Chondrocyte (in vitro differentiated cells): ENCODE data around the gene SHISA9. TPM values are rescaled to one million over a fixed set of nuclear protein-coding genes. Genes with fewer than 3 reads are reported as not detected.

Experiments used
- DNase-seq: peaks from one replicate; pipeline ENCODE4 v3.0.0; 2021; ENCODE audit warnings: mixed read lengths, low spot score
- H3K27ac Mint-ChIP-seq: one replicate; pipeline ENCODE4 v1.8.0; 2021; ENCODE audit warnings: mild to moderate bottlenecking, moderate library complexity, mixed read lengths; ENCODE audit not compliant: unreplicated experiment
- H3K27me3 Mint-ChIP-seq: 2 replicates; pipeline ENCODE4 v1.8.0; 2021; ENCODE audit warnings: low read depth, mixed read lengths
- H3K36me3 Mint-ChIP-seq: 2 replicates; pipeline ENCODE4 v1.8.0; 2021; ENCODE audit warnings: low read depth, mixed read lengths
- H3K4me1 Mint-ChIP-seq: 2 replicates; pipeline ENCODE4 v1.8.0; 2021; ENCODE audit warnings: low read depth, mild to moderate bottlenecking, mixed read lengths
- H3K4me3 Mint-ChIP-seq: one replicate; pipeline ENCODE4 v1.8.0; 2021; ENCODE audit warnings: mild to moderate bottlenecking, moderate library complexity, mixed read lengths; ENCODE audit not compliant: unreplicated experiment
- H3K9me3 Mint-ChIP-seq: 2 replicates; pipeline ENCODE4 v1.8.0; 2021; ENCODE audit warnings: low read depth, mixed read lengths
- CTCF ChIP-seq: fragments of 200-600 bp; sonication (generic); IDR thresholded peaks from 2 replicates; pipeline ENCODE4 v1.5.0; 2021; ENCODE audit warnings: antibody characterized with exemption, mild to moderate bottlenecking, moderate library complexity
- total RNA-seq: library from RNA; stranded (reverse); gene quantifications from 3 replicates; pipeline ENCODE4 v1.2.1, GENCODE V29; 2021

SHISA9 gene
- total RNA-seq, 1 donor from 2014 or later = 1.6 TPM

- Mint-ChIP-seq H3K36me3 (no peaks in the 10 kb centered on the region), H3K9me3 (peaks cover 26% of the 10 kb centered on the region), H3K27me3 (no peaks in the 10 kb centered on the region), H3K4me1 (no peaks in the 10 kb centered on the region), H3K27ac (no peak overlapping the region), H3K4me3 (no peak overlapping the region)
- no peak for TF ChIP-seq CTCF
- no peak for DNase-seq
Measured at GRCh38 chr16:13138528-13138927, 237.1 kb downstream of the SHISA9 start.

DNA sequence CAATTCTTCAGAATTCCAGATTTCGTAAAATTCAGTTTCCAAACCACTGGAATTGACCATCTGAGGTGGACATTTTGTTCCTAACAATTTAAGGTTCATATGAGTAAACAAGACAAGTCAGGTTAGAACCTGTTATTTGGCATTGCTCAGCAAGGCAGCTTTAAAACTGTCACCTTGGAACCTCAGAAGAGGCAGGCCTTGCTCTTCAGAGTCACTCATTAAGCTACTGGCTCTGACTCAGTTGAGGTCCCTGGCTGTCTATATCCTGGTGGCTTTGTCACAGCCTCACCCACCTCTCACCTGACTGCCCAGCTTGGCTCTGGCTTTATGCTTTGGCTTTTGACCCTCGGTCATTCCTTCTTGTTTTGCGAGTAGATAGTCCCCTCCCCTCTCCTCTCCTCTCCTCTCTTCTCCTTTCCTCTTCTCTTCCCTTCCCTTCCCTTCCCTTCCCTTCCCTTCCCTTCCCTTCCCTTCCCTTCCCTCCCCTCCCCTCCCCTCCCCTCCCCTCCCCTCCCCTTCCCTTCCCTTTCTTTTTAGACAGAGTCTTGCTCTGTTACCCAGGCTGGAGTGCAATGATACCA is 238.4 kb downstream of the SHISA9 start:
- DNase-seq = no peak
- Mint-ChIP-seq H3K36me3 (no peaks in the 10 kb centered on the region), H3K27ac (no peak overlapping the region), H3K4me3 (no peak overlapping the region), H3K27me3 (no peaks in the 10 kb centered on the region), H3K9me3 (peaks cover 23% of the 10 kb centered on the region), H3K4me1 (no peaks in the 10 kb centered on the region)
- TF ChIP-seq CTCF = no peak

DNA sequence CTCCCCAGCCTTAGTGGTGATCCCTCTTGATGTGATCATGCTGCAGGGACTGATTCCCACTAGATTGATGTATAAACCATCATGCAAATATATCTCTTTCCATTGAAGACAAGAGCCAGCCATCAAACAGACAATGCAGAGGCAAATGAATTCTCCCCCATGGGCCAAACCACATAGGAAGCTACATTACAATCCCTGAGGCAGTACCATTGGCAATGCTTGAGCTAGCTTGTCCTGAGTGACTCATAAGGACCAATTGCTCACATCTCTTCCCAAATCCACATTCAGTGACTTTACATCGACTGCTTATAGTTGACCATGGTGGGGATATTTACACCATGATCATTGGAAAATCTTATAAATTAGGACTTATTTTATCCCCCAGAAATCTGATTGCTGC is 242.2 kb downstream of the SHISA9 start:
- no peak for DNase-seq
- H3K36me3 Mint-ChIP-seq = no peaks in the 10 kb centered on the region
- no peaks in the 10 kb centered on the region for H3K4me1 Mint-ChIP-seq
- TF ChIP-seq CTCF = no peak
- H3K27ac Mint-ChIP-seq = no peak overlapping the region
- H3K27me3 Mint-ChIP-seq = no peaks in the 10 kb centered on the region
- H3K4me3 Mint-ChIP-seq = no peak overlapping the region
- peaks cover 16% of the 10 kb centered on the region for H3K9me3 Mint-ChIP-seq

DNA sequence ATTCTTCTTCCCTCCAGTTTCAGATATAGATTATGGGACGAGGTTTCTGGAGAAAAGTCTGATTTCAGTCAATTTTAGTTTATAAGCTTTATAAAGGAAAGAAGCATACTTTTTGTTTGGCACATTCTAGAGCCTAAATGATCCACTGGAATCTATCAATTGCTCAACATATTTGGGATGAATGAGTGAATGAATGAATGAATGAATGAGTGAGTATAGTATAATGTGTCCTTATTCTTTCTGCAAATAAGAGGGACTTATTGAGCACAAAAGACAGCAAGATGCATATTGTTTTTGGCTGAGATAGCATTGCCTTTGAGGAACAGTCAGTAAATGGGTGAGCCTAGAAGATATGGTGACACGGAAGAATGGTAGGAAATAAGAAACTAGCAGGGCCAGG is 245.4 kb downstream of the SHISA9 start:
- Mint-ChIP-seq H3K27me3 (no peaks in the 10 kb centered on the region), H3K4me1 (no peaks in the 10 kb centered on the region), H3K36me3 (no peaks in the 10 kb centered on the region), H3K4me3 (no peak overlapping the region), H3K9me3 (peaks cover 9% of the 10 kb centered on the region), H3K27ac (no peak overlapping the region)
- DNase-seq = no peak
- no peak for TF ChIP-seq CTCF

DNA sequence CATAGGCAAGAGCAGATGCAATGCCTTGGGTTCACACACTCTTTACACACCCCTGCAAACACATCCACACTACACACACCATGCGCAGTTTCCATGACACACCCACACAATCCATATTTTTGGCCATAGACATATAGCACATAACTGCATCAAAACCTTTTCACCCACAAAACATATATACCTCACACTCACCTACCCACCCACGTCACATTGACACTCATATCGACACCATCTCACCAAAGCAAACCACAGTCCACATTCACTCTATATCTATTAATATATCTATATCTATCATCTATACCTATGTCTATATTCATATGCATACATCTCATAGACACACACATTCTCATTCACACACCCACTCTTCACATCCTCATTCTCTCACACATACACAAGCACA is 246.9 kb downstream of the SHISA9 start:
- TF ChIP-seq CTCF = no peak
- H3K9me3 Mint-ChIP-seq = peaks cover 14% of the 10 kb centered on the region
- H3K36me3 Mint-ChIP-seq = no peaks in the 10 kb centered on the region
- no peaks in the 10 kb centered on the region for H3K4me1 Mint-ChIP-seq
- H3K4me3 Mint-ChIP-seq = no peak overlapping the region
- H3K27ac Mint-ChIP-seq = no peak overlapping the region
- no peaks in the 10 kb centered on the region for H3K27me3 Mint-ChIP-seq
- no peak for DNase-seq
